ENCODE measurements around the gene RPP21. TPM values are rescaled to one million over a fixed set of nuclear protein-coding genes. Genes with fewer than 3 reads are reported as not detected.

Gene RPP21
- polyA plus RNA-seq, 1 donor from 2014 or later = 109 TPM

DNA sequence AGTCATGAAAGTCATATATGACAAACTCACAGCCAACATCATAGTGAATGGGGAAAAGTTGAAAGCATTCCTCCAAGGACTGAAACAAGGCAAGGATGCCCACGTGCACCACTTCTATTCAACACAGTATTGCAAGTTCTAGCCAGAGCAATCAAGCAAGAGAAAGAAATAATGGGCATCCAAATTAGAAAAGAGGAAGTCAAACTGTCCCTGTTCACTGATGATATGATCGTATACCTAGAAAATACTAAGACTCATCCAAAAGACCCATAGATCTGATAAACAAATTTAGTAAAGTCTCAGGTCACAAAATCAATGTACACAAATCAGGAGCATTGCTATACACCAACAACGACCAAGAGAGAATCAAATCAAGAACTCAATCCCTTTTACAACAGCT is 41.2 kb downstream of the RPP21 start:
- H3K9ac ChIP-seq (ENCODE audit: low read length) = no peak overlapping the region
- H3K36me3 ChIP-seq (ENCODE audit: insufficient read depth, low read length) = no peaks in the 10 kb centered on the region
- no peak for TF ChIP-seq TAF1 (IDR thresholded peaks at IDR 0.05; ENCODE audit: low read depth)
- no peak for TF ChIP-seq EZH2 (IDR thresholded peaks at IDR 0.05; ENCODE audit: borderline replicate concordance, insufficient read depth, low read length, poor library complexity, severe bottlenecking)
- TF ChIP-seq RAD21 (conservative IDR thresholded peaks at IDR 0.05) = no peak
- no peak for TF ChIP-seq MXI1 (conservative IDR thresholded peaks at IDR 0.05; ENCODE audit: poor library complexity, severe bottlenecking)
- no peak for TF ChIP-seq SMC3 (conservative IDR thresholded peaks at IDR 0.05; ENCODE audit: poor library complexity)
- no peak for TF ChIP-seq POLR2AphosphoS5 (IDR thresholded peaks at IDR 0.05)
- TF ChIP-seq REST (IDR thresholded peaks at IDR 0.05; ENCODE audit: borderline replicate concordance) = no peak
- no peak for TF ChIP-seq CTCF (IDR thresholded peaks at IDR 0.05; ENCODE audit: poor library complexity, severe bottlenecking)
- TF ChIP-seq EP300 (conservative IDR thresholded peaks at IDR 0.05; ENCODE audit: poor library complexity, severe bottlenecking) = no peak
- H3K27ac ChIP-seq (ENCODE audit: low read length) = no peak overlapping the region
- H3K9me3 ChIP-seq (ENCODE audit: low read length) = no peaks in the 10 kb centered on the region
- no peaks in the 10 kb centered on the region for H3K79me2 ChIP-seq (replicated peaks; ENCODE audit: insufficient read depth, low read length)
- H3F3A ChIP-seq (ENCODE audit: insufficient read depth, low read length, poor library complexity, severe bottlenecking) = no peaks in the 10 kb centered on the region
- no peaks in the 10 kb centered on the region for H3K9me2 ChIP-seq (ENCODE audit: insufficient read depth, low read length)
- no peaks in the 10 kb centered on the region for H4K20me1 ChIP-seq (ENCODE audit: insufficient read depth)
- H3K27me3 ChIP-seq (ENCODE audit: insufficient read depth, low read depth, low read length) = peaks cover 5% of the 10 kb centered on the region
- H2AFZ ChIP-seq (ENCODE audit: low read depth, low read length) = no peak overlapping the region
- H3K4me3 ChIP-seq (ENCODE audit: low read length) = no peak overlapping the region
- H3K4me2 ChIP-seq (ENCODE audit: low read length) = no peak overlapping the region

DNA sequence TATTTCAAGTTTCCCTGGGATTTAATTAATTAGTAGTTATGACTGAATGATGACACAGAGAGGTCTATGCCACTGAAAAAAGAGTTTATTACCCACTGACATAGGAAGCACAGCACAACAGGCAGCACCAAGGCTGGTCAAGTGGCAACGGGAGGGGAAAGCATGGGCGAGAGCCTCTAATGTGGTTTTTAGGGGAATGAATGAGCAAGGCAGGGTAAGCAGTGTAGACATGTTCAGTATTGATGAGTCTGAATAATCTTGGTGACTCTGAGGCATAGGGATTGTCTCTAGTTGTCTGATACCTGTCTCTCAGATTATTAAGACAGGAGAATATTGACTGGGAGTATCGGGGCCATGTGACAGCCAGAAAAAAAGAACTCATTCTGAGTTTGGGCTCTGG is 46.3 kb downstream of the RPP21 start:
- H3K9me2 ChIP-seq (ENCODE audit: insufficient read depth, low read length) = no peaks in the 10 kb centered on the region
- H3F3A ChIP-seq (ENCODE audit: insufficient read depth, low read length, poor library complexity, severe bottlenecking) = no peaks in the 10 kb centered on the region
- no peaks in the 10 kb centered on the region for H3K27me3 ChIP-seq (ENCODE audit: insufficient read depth, low read depth, low read length)
- no peaks in the 10 kb centered on the region for H3K79me2 ChIP-seq (replicated peaks; ENCODE audit: insufficient read depth, low read length)
- H3K36me3 ChIP-seq (ENCODE audit: insufficient read depth, low read length) = no peaks in the 10 kb centered on the region
- no peak overlapping the region for H3K4me2 ChIP-seq (ENCODE audit: low read length)
- H2AFZ ChIP-seq (ENCODE audit: low read depth, low read length) = no peak overlapping the region
- TF ChIP-seq SMC3 (conservative IDR thresholded peaks at IDR 0.05; ENCODE audit: poor library complexity) = no peak
- TF ChIP-seq CTCF (IDR thresholded peaks at IDR 0.05; ENCODE audit: poor library complexity, severe bottlenecking) = no peak
- TF ChIP-seq REST (IDR thresholded peaks at IDR 0.05; ENCODE audit: borderline replicate concordance) = no peak
- no peak for TF ChIP-seq TAF1 (IDR thresholded peaks at IDR 0.05; ENCODE audit: low read depth)
- TF ChIP-seq RAD21 (conservative IDR thresholded peaks at IDR 0.05) = no peak
- no peak for TF ChIP-seq EZH2 (IDR thresholded peaks at IDR 0.05; ENCODE audit: borderline replicate concordance, insufficient read depth, low read length, poor library complexity, severe bottlenecking)
- H3K9ac ChIP-seq (ENCODE audit: low read length) = no peak overlapping the region
- H3K9me3 ChIP-seq (ENCODE audit: low read length) = no peaks in the 10 kb centered on the region
- no peak overlapping the region for H3K27ac ChIP-seq (ENCODE audit: low read length)
- H4K20me1 ChIP-seq (ENCODE audit: insufficient read depth) = no peaks in the 10 kb centered on the region
- H3K4me3 ChIP-seq (ENCODE audit: low read length) = no peak overlapping the region
